ENCODE results near the gene WSCD2. TPM values are rescaled to one million over a fixed set of nuclear protein-coding genes. Genes with fewer than 3 reads are reported as not detected.

The WSCD2 gene
- total RNA-seq, result under 0.01 TPM in 1 of 2 replicates, not detected in the other

GRCh38 chr12:108129017-108129812 lies at the start of gene WSCD2:
Gene WSCD2, plus strand, starts transcription at chr12:108129288. Its CDS starts 66,545 bp downstream, at chr12:108195833.

Other genes starting within 250 kb of the WSCD2 start
- gene CMKLR1, start 210.0 kb downstream of the WSCD2 start, total RNA-seq, result 0.81 TPM in 1 of 2 replicates, not detected in the other